ENCODE data around the gene TPD52L2. TPM values are rescaled to one million over a fixed set of nuclear protein-coding genes. Genes with fewer than 3 reads are reported as not detected.

Gene TPD52L2
- total RNA-seq, 1 experiment from 2014 or later = 175 TPM

DNA sequence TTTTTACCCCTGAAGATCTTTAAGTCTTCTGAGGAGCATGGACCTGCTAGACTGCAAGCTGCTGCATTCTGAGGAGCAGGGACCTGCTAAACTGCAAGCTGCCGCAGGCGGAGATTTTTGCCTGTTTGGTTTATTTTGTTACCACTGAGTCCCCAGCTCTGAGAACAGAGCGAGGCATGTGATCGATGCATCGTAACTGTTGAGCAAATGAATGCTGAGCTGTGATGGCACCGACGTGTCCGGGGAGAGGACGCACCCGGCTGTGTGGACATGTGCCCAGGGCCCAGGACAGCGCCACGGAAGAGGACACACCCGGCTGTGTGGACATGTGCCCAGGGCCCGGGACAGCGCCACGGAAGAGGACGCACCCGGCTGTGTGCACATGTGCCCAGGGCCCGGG is 54.1 kb downstream of the TPD52L2 start:
- Mint-ChIP-seq H3K4me3 (ENCODE audit: unreplicated experiment) (no peak overlapping the region), H3K27me3 (ENCODE audit: insufficient read depth, unreplicated experiment) (no peaks in the 10 kb centered on the region), H3K27ac (ENCODE audit: low read depth, unreplicated experiment) (no peak overlapping the region), H3K36me3 (ENCODE audit: insufficient read depth, unreplicated experiment) (peaks cover 54% of the 10 kb centered on the region), H3K9me3 (ENCODE audit: unreplicated experiment) (no peaks in the 10 kb centered on the region), H3K4me1 (ENCODE audit: insufficient read depth, unreplicated experiment) (no peaks in the 10 kb centered on the region)
- no TSS peak for BruUV-seq (replicated peaks)
- ChIA-PET POLR2A (interaction anchor here (0.6 to 1.1 kb wide), 3 partner anchors 16 to 54 kb away, joined by 3 to 4 read pairs (median 4); partner anchors contain the start of gene TPD52L2), CTCF (interaction anchor here (0.5 to 0.8 kb wide), 3 partner anchors 8 to 97 kb away, joined by 3 read pairs; no protein-coding TSS in a partner anchor)
- intact Hi-C loops (cut with micrococcal nuclease) = no loop called here
- no peak for DNase-seq (ENCODE audit: unreplicated experiment)
- TF ChIP-seq, protein P1, sequence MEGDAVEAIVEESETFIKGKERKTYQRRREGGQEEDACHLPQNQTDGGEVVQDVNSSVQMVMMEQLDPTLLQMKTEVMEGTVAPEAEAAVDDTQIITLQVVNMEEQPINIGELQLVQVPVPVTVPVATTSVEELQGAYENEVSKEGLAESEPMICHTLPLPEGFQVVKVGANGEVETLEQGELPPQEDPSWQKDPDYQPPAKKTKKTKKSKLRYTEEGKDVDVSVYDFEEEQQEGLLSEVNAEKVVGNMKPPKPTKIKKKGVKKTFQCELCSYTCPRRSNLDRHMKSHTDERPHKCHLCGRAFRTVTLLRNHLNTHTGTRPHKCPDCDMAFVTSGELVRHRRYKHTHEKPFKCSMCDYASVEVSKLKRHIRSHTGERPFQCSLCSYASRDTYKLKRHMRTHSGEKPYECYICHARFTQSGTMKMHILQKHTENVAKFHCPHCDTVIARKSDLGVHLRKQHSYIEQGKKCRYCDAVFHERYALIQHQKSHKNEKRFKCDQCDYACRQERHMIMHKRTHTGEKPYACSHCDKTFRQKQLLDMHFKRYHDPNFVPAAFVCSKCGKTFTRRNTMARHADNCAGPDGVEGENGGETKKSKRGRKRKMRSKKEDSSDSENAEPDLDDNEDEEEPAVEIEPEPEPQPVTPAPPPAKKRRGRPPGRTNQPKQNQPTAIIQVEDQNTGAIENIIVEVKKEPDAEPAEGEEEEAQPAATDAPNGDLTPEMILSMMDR (IDR thresholded peaks at IDR 0.05; ENCODE audit: unreplicated experiment) = no peak

- Mint-ChIP-seq H3K36me3 (ENCODE audit: insufficient read depth, unreplicated experiment) (peaks cover 55% of the 10 kb centered on the region), H3K27me3 (ENCODE audit: insufficient read depth, unreplicated experiment) (no peaks in the 10 kb centered on the region), H3K27ac (ENCODE audit: low read depth, unreplicated experiment) (no peak overlapping the region), H3K4me3 (ENCODE audit: unreplicated experiment) (no peak overlapping the region), H3K9me3 (ENCODE audit: unreplicated experiment) (no peaks in the 10 kb centered on the region), H3K4me1 (ENCODE audit: insufficient read depth, unreplicated experiment) (no peaks in the 10 kb centered on the region)
- no peak for DNase-seq (ENCODE audit: unreplicated experiment)
- ChIA-PET CTCF (no interaction called here), POLR2A (no interaction called here)
- no TSS peak for BruUV-seq (replicated peaks)
- intact Hi-C loops (cut with micrococcal nuclease) = no loop called here
- TF ChIP-seq, protein P1 (IDR thresholded peaks at IDR 0.05; ENCODE audit: unreplicated experiment) = no peak
Measured at GRCh38 chr20:63920226-63920625, 55.2 kb downstream of the TPD52L2 start.

GRCh38 chr20:63923651-63924050 is 58.6 kb downstream of the TPD52L2 start:
- BruUV-seq (replicated peaks) = no TSS peak
- TF ChIP-seq, protein P1 (IDR thresholded peaks at IDR 0.05; ENCODE audit: unreplicated experiment) = no peak

DNA sequence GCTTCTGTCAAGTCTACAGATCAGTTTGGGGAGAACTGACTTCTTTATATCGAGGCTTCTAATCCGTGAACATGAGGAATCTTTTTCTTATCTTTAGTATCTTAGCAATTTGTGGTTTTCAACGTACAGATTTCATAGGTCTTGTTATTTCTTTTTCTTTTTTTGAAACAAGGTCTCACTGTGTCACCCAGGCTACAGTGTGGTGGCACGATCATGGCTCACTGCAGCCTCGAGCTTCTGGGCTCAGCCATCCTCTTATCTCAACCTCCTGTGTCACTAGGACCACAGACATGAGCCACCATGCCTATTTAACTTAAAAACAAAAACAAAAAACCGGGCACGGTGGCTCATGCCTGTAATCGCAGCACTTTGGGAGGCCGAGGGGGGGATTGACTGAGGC is 59.2 kb downstream of the TPD52L2 start:
- no TSS peak for BruUV-seq (replicated peaks)
- intact Hi-C loops (cut with micrococcal nuclease) = no loop called here
- ChIA-PET POLR2A (interaction anchor here (1.7 kb wide), 1 partner anchor 58 kb away, joined by 3 read pairs; no protein-coding TSS in a partner anchor), CTCF (no interaction called here)
- Mint-ChIP-seq H3K9me3 (ENCODE audit: unreplicated experiment) (no peaks in the 10 kb centered on the region), H3K36me3 (ENCODE audit: insufficient read depth, unreplicated experiment) (peaks cover 65% of the 10 kb centered on the region), H3K4me3 (ENCODE audit: unreplicated experiment) (no peak overlapping the region), H3K27me3 (ENCODE audit: insufficient read depth, unreplicated experiment) (no peaks in the 10 kb centered on the region), H3K4me1 (ENCODE audit: insufficient read depth, unreplicated experiment) (no peaks in the 10 kb centered on the region), H3K27ac (ENCODE audit: low read depth, unreplicated experiment) (peak overlapping the region; percentile 7)
- DNase-seq (ENCODE audit: unreplicated experiment) = no peak
- TF ChIP-seq, protein P1 (IDR thresholded peaks at IDR 0.05; ENCODE audit: unreplicated experiment) = no peak

More at GRCh38 chr20:63923651-63924050, 58.6 kb downstream of the TPD52L2 start:
- no peak overlapping the region for H3K4me3 Mint-ChIP-seq (ENCODE audit: unreplicated experiment)
- CTCF ChIA-PET = no interaction called here
- POLR2A ChIA-PET = interaction anchor here (0.6 to 3.2 kb wide), 5 partner anchors 12 to 1541 kb away, joined by 3 to 12 read pairs (median 3); partner anchors contain the start of genes PRPF6 and TCEA2
- peak overlapping the region; percentile 7 for H3K27ac Mint-ChIP-seq (ENCODE audit: low read depth, unreplicated experiment)
- no peak for DNase-seq (ENCODE audit: unreplicated experiment)
- H3K9me3 Mint-ChIP-seq (ENCODE audit: unreplicated experiment) = no peaks in the 10 kb centered on the region
- intact Hi-C loops (cut with micrococcal nuclease) = no loop called here
- peaks cover 65% of the 10 kb centered on the region for H3K36me3 Mint-ChIP-seq (ENCODE audit: insufficient read depth, unreplicated experiment)
- H3K4me1 Mint-ChIP-seq (ENCODE audit: insufficient read depth, unreplicated experiment) = no peaks in the 10 kb centered on the region
- no peaks in the 10 kb centered on the region for H3K27me3 Mint-ChIP-seq (ENCODE audit: insufficient read depth, unreplicated experiment)
